Measurements from ENCODE around the gene GRIK4. TPM values are rescaled to one million over a fixed set of nuclear protein-coding genes. Genes with fewer than 3 reads are reported as not detected.

GRIK4 gene
- polyA plus RNA-seq, 1 of the 3 experiments (the other 2 are of a cell fraction) = 0.03 TPM

DNA sequence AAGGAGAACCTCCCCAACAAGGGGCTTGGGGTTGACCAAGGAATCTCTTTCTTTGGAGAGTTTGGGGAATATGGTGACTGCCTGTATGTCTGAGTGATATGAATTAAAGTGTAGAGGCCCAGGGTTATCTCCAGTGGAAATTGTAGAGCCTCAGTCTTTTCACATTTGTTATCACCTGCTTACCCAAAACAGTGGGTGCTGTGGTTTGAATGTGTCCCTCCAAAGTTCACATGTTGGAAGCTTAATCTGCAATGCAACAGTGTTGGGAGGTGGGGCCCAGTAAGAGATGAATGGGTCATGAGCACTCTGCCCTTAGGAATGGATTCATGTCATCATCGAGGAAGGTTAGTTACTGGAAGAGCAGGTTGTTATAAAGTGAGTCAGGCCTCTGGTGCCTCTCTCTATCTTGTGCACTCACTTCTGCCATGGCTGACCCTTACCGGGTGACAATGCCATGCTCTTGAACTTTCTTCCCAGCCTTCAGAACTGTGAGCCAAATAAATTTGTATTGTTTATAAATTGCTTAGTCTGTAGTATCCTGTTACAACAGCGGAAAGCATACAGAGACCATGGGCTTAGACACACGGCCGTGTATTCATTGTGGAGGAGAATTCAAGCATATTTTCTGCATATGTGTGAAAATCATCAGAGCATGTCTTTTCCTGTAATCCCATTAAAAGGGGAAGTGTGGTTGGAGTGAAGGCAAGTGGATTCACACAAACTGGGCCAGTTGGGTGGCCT lies 398.3 kb downstream of the GRIK4 start:
- TF ChIP-seq TCF12 (IDR thresholded peaks at IDR 0.05) (no peak), RAD21 (IDR thresholded peaks at IDR 0.05; ENCODE audit: low read length) (no peak), FOSL2 (IDR thresholded peaks at IDR 0.05; ENCODE audit: borderline replicate concordance, low read depth) (no peak), RFX5 (IDR thresholded peaks at IDR 0.05; ENCODE audit: low read length) (no peak), RCOR1 (IDR thresholded peaks at IDR 0.05; ENCODE audit: low read length) (no peak), SMC3 (IDR thresholded peaks at IDR 0.05; ENCODE audit: low read depth, low read length) (no peak), POLR2AphosphoS5 (IDR thresholded peaks at IDR 0.05; ENCODE audit: low read depth, low read length) (no peak)
- TF ChIP-seq, protein P1, sequence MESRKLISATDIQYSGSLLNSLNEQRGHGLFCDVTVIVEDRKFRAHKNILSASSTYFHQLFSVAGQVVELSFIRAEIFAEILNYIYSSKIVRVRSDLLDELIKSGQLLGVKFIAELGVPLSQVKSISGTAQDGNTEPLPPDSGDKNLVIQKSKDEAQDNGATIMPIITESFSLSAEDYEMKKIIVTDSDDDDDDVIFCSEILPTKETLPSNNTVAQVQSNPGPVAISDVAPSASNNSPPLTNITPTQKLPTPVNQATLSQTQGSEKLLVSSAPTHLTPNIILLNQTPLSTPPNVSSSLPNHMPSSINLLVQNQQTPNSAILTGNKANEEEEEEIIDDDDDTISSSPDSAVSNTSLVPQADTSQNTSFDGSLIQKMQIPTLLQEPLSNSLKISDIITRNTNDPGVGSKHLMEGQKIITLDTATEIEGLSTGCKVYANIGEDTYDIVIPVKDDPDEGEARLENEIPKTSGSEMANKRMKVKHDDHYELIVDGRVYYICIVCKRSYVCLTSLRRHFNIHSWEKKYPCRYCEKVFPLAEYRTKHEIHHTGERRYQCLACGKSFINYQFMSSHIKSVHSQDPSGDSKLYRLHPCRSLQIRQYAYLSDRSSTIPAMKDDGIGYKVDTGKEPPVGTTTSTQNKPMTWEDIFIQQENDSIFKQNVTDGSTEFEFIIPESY (IDR thresholded peaks at IDR 0.05; ENCODE audit: borderline replicate concordance, low read depth) = no peak
- TF ChIP-seq, protein P2, sequence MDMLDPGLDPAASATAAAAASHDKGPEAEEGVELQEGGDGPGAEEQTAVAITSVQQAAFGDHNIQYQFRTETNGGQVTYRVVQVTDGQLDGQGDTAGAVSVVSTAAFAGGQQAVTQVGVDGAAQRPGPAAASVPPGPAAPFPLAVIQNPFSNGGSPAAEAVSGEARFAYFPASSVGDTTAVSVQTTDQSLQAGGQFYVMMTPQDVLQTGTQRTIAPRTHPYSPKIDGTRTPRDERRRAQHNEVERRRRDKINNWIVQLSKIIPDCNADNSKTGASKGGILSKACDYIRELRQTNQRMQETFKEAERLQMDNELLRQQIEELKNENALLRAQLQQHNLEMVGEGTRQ (IDR thresholded peaks at IDR 0.05; ENCODE audit: borderline replicate concordance, low read depth, low read length) = no peak
- TF ChIP-seq, protein P3, sequence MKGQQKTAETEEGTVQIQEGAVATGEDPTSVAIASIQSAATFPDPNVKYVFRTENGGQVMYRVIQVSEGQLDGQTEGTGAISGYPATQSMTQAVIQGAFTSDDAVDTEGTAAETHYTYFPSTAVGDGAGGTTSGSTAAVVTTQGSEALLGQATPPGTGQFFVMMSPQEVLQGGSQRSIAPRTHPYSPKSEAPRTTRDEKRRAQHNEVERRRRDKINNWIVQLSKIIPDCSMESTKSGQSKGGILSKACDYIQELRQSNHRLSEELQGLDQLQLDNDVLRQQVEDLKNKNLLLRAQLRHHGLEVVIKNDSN (IDR thresholded peaks at IDR 0.05; ENCODE audit: borderline replicate concordance, low read depth) = no peak
- TF ChIP-seq, protein P4, sequence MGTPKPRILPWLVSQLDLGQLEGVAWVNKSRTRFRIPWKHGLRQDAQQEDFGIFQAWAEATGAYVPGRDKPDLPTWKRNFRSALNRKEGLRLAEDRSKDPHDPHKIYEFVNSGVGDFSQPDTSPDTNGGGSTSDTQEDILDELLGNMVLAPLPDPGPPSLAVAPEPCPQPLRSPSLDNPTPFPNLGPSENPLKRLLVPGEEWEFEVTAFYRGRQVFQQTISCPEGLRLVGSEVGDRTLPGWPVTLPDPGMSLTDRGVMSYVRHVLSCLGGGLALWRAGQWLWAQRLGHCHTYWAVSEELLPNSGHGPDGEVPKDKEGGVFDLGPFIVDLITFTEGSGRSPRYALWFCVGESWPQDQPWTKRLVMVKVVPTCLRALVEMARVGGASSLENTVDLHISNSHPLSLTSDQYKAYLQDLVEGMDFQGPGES (IDR thresholded peaks at IDR 0.05; ENCODE audit: low read depth, low read length) = no peak
- TF ChIP-seq, protein P5, sequence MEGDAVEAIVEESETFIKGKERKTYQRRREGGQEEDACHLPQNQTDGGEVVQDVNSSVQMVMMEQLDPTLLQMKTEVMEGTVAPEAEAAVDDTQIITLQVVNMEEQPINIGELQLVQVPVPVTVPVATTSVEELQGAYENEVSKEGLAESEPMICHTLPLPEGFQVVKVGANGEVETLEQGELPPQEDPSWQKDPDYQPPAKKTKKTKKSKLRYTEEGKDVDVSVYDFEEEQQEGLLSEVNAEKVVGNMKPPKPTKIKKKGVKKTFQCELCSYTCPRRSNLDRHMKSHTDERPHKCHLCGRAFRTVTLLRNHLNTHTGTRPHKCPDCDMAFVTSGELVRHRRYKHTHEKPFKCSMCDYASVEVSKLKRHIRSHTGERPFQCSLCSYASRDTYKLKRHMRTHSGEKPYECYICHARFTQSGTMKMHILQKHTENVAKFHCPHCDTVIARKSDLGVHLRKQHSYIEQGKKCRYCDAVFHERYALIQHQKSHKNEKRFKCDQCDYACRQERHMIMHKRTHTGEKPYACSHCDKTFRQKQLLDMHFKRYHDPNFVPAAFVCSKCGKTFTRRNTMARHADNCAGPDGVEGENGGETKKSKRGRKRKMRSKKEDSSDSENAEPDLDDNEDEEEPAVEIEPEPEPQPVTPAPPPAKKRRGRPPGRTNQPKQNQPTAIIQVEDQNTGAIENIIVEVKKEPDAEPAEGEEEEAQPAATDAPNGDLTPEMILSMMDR (IDR thresholded peaks at IDR 0.05) = no peak
- Histone ChIP-seq H3K4me2 (no peak overlapping the region), H4K20me1 (ENCODE audit: insufficient read depth) (no peaks in the 10 kb centered on the region), H3K79me2 (ENCODE audit: insufficient read depth) (no peaks in the 10 kb centered on the region), H3F3A (replicated peaks; ENCODE audit: insufficient read depth) (no peaks in the 10 kb centered on the region), H3K4me3 (ENCODE audit: low read depth in 2 of 2, low read length in 1 of 2) (no peak overlapping the region), H3K9me2 (no peaks in the 10 kb centered on the region), H3K9me3 (no peaks in the 10 kb centered on the region), H3K4me1 (ENCODE audit: control insufficient read depth in 1 of 2, insufficient read depth in 2 of 2, low read depth in 1 of 2, low read length in 1 of 2) (no peaks in the 10 kb centered on the region; a peak in 1 of 4 replicates), H3K27ac (ENCODE audit: low read depth in 2 of 2, low read length in 1 of 2) (no peak overlapping the region), H2AFZ (ENCODE audit: low read depth) (no peak overlapping the region), H3K9ac (no peak overlapping the region), H3K36me3 (replicated peaks in 1 of 2; ENCODE audit: control insufficient read depth in 1 of 2, insufficient read depth in 2 of 2, low read length in 1 of 2) (no peaks in the 10 kb centered on the region), H3K27me3 (ENCODE audit: insufficient read depth) (no peaks in the 10 kb centered on the region)
- ChIA-PET CTCF (interaction anchor here (1.0 kb wide), 1 partner anchor 132 kb away, joined by 3 read pairs; no protein-coding TSS in a partner anchor), POLR2A (no interaction called here)
- 36% methylated on average over 5 of the region's 5 CpGs for WGBS (ENCODE audit: low lambda C conversion rate)
- DNase-seq = no peak

Measured in SK-N-SH (cell line).